T-helper 1 cell (primary cell): Measurements from ENCODE around the gene SOX4.
"Not testable (repeated sequence)": the region's sequence is repeated elsewhere in the genome, so short reads cannot be mapped to it uniquely, and the experiment has no call there.

ENCODE experiments used
- DNase-seq, 5 donors: peaks; one replicate each; pipeline ENCODE4 v3.0.0-alpha.2; 2012 to 2020
- total RNA-seq, 4 donors: gene quantifications; one replicate each; lab custom pipeline; 2026; lab: John Stamatoyannopoulos, UW

The SOX4 gene
- 0.61 to 3.0 (median 1.5) reads per million in 4 donors for total RNA-seq

- DNase-seq, result peak in 1 of 5 donors; percentile 72
These were observed at the start of gene SOX4 for GRCh38 chr6:21593412-21593926. TSS of gene SOX4 (plus strand) at chr6:21593751. CDS start at chr6:21594535, 784 bp downstream.

- not testable (repeated sequence) for DNase-seq
These were observed 41.3 kb upstream of the SOX4 start for GRCh38 chr6:21552286-21552685.

DNA sequence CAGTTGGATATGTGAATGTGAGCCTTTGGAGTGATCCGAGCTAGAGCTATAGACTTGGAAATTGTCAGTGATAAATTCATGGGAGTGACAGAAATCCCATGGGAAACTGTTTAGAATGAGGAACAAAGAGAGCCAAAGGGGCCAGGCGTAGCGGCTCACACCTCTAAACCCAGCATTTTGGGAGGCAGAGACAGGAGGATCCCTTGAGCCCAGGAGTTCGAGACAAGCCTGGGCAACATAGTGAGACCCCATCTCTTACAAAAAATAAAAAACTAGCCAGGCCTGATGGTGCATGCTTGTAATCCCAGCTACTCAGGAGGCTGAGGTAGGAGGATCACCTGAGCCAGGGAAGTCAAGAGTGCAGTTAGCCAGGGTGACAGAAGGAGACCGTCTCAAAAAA lies 39.3 kb upstream of the SOX4 start:
- DNase-seq, result no peak

- no peak for DNase-seq
These were observed 38.4 kb upstream of the SOX4 start for GRCh38 chr6:21555197-21555596.

DNA sequence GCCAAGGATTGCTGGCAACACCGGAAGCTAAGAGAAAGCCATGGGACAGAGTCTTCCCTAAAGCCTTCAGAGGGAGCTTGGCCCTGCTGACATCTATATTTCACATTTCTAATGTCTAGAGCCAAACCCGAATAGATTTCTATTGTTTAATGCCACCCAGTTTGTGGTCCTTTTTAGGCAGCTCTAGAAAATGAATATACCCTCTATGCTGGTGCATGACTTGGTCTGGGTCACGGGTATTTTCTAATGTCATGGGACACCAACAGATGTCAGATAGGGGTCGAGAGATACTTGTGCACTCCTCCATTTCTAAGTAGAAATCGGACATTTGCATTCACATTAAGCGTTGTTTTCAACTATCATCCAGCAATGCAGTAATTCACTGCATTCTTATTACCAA lies 37.0 kb upstream of the SOX4 start:
- no peak for DNase-seq

DNA sequence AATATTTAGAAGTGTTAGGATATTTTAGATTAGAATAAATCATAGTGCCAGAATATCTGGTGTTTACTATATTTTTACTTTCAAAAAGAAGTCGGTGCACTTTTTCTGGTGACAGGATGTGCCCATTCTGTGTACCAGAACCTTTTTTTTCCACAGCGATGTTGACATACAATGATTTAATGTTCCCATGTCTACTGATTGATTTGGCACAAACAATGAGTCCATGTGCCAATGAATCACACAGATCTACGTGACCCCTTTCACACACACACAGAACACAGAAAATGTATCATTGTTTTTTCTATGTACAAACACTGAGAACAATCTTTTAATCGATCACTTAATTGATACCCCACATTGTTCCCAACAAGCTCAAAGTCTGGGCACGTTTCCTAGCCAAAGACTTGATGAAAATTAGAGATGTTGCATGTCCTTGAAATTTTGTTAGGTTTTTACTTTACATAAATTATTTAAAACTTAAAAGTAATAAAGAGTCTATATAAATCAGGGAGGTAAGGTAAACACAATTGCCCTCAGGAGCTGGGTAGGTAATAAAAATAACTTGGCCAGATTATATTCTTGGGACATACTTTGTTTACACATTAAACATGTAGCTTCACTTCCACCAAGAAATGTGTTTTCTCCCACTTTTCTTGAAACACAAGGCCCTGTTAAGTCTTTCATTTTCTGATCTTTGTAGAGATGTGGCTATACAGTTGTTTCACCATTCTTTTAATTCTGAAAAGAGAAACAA lies 36.4 kb upstream of the SOX4 start:
- DNase-seq, result no peak

- DNase-seq, result no peak
These were observed 34.3 kb upstream of the SOX4 start for GRCh38 chr6:21559238-21559637.

GRCh38 chr6:21560249-21560648 lies 33.3 kb upstream of the SOX4 start:
- DNase-seq, result no peak

- no peak for DNase-seq
These were observed 28.1 kb upstream of the SOX4 start for GRCh38 chr6:21565431-21565830.

DNA sequence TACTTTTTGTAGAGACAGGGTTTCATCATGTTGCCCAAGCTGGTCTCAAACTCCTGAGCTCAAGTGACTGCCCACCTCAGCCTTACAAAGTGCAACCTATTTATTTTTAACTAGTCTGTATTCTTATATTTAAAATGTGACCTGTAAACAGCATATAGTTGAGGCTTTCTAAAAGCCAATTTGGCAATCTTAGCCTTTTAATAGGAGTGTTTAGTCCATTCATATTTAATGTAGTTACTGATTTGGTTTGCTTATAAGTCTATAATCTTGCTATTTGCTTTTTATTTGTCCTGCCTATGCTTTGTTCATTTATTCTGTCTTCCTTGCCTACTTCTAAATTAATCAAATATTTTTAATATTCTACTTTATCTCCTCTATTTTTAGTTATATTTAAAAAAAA lies 15.0 kb upstream of the SOX4 start:
- DNase-seq, result no peak

DNA sequence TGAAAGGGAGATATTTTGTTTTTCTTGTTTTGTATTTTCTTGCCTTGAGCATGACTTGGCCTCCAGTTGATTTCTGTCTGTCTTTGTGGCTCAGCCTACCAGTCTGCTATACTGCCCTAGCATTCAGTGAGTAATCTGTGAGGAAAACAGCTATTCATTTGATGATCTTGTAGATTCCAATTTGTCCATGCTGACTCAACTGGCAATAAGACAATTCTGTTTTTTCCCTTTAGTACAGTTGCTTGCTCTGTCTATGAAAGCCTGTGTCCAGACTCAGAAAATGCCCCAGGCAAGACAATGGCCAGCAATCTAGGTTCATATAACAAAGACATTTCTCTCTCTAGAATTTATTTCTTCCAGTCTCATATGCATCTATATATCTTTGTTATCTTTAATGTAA lies 10.9 kb upstream of the SOX4 start:
- DNase-seq, result no peak

DNA sequence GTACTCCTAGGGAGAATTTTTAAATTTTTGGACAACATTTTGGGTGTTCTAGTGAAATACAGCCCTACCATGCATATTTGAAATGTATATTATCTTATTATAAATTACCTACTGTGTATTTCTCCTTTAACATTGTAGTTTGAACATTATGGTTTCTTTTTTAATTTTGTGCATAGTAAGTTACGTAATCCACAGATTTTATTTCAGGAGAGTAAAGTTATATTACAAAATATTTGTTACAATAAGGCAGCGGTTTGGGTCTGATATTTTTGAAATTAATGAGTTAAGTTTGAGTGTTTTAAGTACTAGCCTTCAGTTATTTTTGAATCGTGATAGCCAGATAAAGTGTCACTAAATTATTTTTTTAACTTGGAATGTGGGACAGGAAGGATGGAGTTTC lies 7.3 kb upstream of the SOX4 start:
- DNase-seq, result no peak

- no peak for DNase-seq
These were observed 6.8 kb upstream of the SOX4 start for GRCh38 chr6:21586740-21587178.

- peak in 1 of 5 donors; percentile 33 for DNase-seq
These were observed 6.2 kb upstream of the SOX4 start for GRCh38 chr6:21587179-21587960.

DNA sequence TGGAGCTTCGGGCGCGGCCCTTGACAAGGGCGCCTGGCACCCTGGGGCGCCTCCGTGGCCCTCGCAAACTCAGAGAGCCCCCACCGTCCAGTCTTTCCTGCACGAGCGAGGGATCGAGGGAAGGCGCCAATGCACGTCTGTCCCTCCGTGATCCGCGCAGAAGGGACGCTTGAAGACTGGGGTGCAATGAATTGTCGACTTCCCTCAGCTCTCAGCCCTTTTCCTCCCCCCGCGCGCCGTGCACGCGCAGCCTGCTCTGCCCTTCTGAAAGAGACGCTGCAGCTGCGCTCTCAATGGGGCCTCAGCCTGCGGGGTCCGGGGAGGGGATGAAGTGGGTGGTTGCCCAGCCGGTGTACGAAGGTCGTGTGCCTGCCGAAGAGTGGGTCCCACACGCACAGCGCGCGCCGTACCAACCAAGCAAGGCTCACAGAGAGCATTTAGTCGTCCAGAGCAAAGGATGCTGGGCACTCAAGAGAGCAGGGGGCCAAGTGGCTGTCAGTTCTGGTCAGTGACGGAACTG lies 5.5 kb upstream of the SOX4 start:
- peak in 1 of 5 donors; percentile 39 for DNase-seq

- peak in 1 of 5 donors; percentile 68 for DNase-seq
These were observed 4.8 kb upstream of the SOX4 start for GRCh38 chr6:21588481-21589351.

DNA sequence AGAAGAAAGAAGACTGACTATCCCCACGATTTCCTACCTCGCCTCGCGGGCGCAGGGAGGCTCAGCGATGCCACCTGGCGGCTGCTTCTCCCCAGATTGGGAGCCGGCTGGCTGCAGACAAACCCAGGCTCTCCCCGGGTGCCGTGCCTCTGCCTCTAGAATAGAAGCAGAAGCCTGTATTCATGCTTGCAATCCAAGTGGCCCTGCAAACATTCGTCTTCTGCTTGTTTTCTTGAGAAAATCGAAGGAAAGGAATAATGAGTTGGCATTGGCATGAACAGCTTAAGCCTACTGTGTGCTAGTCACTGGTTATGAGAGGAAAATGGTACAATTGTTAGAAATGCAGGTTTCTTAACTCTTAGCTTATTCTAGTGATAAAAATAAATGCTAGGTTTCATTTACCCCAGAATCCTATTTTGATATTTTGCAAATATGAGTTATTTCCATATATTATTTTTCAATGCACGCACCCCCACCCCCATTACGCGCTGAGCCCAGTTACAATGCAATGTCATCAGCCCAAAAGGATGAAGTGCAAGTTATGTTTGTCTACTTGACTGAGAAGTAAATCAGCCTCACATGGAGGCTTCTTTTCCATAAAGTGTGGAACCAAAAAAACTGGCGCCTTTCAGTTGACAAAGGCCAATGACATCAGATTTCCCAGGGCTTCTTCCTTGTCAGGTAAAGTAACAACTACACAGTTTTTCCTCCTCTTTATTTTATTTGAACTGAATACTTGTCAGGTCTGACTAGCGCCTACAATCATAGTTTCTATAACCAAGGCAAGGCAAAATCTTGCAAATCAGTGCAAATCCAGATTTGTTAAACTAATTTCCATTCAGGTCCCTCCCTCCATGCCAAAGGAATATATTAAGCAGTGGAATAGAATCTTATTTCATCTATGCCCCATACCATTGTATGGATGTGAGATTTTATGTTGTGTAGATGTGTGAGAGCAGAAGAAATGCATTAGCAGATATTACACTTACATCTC lies 3.9 kb upstream of the SOX4 start:
- DNase-seq, result peak in 4 of 5 donors; percentile 45 to 74 (median 60)

DNA sequence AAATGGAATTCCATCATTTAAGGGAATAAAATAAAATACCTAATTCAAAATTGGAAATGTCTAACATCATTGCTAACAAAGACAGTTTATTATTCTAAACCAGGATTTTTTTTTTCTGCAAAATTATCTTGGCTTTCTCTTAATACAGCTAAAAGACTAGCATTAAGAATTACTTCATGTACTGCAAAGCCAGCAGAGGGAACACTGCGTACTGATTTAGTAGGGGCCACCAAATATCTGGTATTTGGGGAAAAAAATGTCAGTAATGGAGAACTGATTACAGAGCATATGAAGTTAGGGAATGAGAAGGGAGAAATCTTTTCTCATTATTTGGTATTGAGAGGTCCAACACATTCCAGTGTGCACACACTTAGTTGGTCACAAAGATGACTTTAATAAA lies 3.2 kb upstream of the SOX4 start:
- no peak for DNase-seq

- no peak for DNase-seq
These were observed 2.1 kb upstream of the SOX4 start for GRCh38 chr6:21591446-21591845.

GRCh38 chr6:21592953-21593352 lies 598 bp upstream of the SOX4 start:
- DNase-seq, result no peak

DNA sequence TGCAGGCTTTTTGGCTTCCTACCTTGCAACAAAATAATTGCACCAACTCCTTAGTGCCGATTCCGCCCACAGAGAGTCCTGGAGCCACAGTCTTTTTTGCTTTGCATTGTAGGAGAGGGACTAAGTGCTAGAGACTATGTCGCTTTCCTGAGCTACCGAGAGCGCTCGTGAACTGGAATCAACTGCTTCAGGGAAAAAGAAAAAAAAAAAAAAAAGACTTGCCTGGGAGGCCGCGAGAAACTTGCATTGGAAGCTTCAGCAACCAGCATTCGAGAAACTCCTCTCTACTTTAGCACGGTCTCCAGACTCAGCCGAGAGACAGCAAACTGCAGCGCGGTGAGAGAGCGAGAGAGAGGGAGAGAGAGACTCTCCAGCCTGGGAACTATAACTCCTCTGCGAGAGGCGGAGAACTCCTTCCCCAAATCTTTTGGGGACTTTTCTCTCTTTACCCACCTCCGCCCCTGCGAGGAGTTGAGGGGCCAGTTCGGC lies 420 bp downstream of the SOX4 start:
- peak in 1 of 5 donors; percentile 16 for DNase-seq
